DND-41 (cell line): ENCODE measurements around the gene THOC5.

Experiments used
- ATAC-seq: fragments of 200-7000 bp; cut with Tn5 transposase; 3 replicates; pipeline ENCODE4 v1.9.1; 2021; ENCODE audit warnings: low read depth; ENCODE audit not compliant: insufficient read depth
- DNase-seq: peaks from one replicate; pipeline ENCODE4 v3.0.0-alpha.2; 2020
- H2AFZ ChIP-seq: 2 replicates; pipeline ENCODE4 v1.6.0; 2012; ENCODE audit warnings: low read depth, low read length
- H3K27ac ChIP-seq: 2 replicates; pipeline ENCODE4 v1.5.1; 2012; ENCODE audit warnings: low read length, inconsistent platforms
- H3K27me3 ChIP-seq: fragments of 200-600 bp; sonication (generic); 2 replicates; pipeline ENCODE4 v1.6.0; 2012; ENCODE audit warnings: low read length, mild to moderate bottlenecking, inconsistent platforms; ENCODE audit not compliant: insufficient read depth, poor library complexity
- H3K36me3 ChIP-seq: 2 replicates; pipeline ENCODE4 v1.5.1; 2012; ENCODE audit warnings: low read length, inconsistent platforms; ENCODE audit not compliant: insufficient read depth
- H3K4me1 ChIP-seq: 2 replicates; pipeline ENCODE4 v1.5.1; 2012; ENCODE audit warnings: mild to moderate bottlenecking, low read length; ENCODE audit not compliant: insufficient read depth
- H3K4me2 ChIP-seq: 2 replicates; pipeline ENCODE4 v1.6.0; 2012; ENCODE audit warnings: mild to moderate bottlenecking, moderate library complexity, low read length, inconsistent platforms; ENCODE audit not compliant: insufficient read depth
- H3K4me3 ChIP-seq, 2 experiments: fragments of 200-600 bp in 1 of 2; shearing (Covaris generic) in 1 of 2; 2 replicates each; pipeline ENCODE4 v1.5.1; 2012 to 2016; ENCODE audit warnings: inconsistent platforms in 2 of 2, low read length in 2 of 2, mild to moderate bottlenecking in 2 of 2, low read depth in 1 of 2, moderate library complexity in 1 of 2
- H3K79me2 ChIP-seq: 2 replicates; pipeline ENCODE4 v1.6.0; 2012; ENCODE audit warnings: low read length, inconsistent platforms; ENCODE audit not compliant: insufficient read depth
- H3K9ac ChIP-seq: 2 replicates; pipeline ENCODE4 v1.6.0; 2012; ENCODE audit warnings: low read depth, mild to moderate bottlenecking, inconsistent platforms, low read length, moderate library complexity
- H3K9me3 ChIP-seq: 2 replicates; pipeline ENCODE4 v1.5.1; 2012; ENCODE audit warnings: low read length, moderate library complexity, mild to moderate bottlenecking, inconsistent platforms; ENCODE audit not compliant: insufficient read depth, severe bottlenecking
- H4K20me1 ChIP-seq: 2 replicates; pipeline ENCODE4 v1.6.0; 2012; ENCODE audit warnings: low read length; ENCODE audit not compliant: insufficient read depth
- EZH2 ChIP-seq: IDR thresholded peaks from 3 replicates; pipeline ENCODE4 v1.6.1; 2012; ENCODE audit warnings: borderline replicate concordance, low read depth, mild to moderate bottlenecking, moderate library complexity, low read length, inconsistent platforms; ENCODE audit not compliant: severe bottlenecking
- TF ChIP-seq, protein P1 (sequence below): IDR thresholded peaks from 2 replicates; pipeline ENCODE4 v1.5.1; 2012; ENCODE audit warnings: borderline replicate concordance, low read length, moderate library complexity, mild to moderate bottlenecking; ENCODE audit not compliant: poor library complexity, severe bottlenecking; ENCODE audit errors: extremely low read depth

Gene THOC5

DNA sequence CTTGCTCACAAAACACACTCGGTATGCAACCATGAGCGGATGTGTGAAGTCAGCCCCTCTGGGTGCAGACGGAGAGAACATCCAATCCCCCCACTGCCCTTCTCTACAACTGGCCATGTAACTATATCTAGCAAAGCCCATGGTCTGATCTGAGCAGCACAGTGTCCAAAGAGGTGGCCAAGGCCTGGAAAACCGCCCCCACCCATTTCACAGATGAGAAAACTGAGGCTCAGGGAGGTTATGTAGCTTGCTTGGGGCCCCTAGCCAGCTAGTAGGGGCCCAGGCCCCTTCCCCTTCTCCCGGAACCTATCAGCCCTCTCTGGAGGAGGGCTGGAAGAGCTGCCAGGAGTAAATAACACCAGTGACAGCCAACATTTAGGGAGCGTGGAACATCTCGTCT lies 89.0 kb downstream of the THOC5 start:
- TF ChIP-seq, protein P1, sequence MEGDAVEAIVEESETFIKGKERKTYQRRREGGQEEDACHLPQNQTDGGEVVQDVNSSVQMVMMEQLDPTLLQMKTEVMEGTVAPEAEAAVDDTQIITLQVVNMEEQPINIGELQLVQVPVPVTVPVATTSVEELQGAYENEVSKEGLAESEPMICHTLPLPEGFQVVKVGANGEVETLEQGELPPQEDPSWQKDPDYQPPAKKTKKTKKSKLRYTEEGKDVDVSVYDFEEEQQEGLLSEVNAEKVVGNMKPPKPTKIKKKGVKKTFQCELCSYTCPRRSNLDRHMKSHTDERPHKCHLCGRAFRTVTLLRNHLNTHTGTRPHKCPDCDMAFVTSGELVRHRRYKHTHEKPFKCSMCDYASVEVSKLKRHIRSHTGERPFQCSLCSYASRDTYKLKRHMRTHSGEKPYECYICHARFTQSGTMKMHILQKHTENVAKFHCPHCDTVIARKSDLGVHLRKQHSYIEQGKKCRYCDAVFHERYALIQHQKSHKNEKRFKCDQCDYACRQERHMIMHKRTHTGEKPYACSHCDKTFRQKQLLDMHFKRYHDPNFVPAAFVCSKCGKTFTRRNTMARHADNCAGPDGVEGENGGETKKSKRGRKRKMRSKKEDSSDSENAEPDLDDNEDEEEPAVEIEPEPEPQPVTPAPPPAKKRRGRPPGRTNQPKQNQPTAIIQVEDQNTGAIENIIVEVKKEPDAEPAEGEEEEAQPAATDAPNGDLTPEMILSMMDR, result no peak
- no peak for TF ChIP-seq EZH2

DNA sequence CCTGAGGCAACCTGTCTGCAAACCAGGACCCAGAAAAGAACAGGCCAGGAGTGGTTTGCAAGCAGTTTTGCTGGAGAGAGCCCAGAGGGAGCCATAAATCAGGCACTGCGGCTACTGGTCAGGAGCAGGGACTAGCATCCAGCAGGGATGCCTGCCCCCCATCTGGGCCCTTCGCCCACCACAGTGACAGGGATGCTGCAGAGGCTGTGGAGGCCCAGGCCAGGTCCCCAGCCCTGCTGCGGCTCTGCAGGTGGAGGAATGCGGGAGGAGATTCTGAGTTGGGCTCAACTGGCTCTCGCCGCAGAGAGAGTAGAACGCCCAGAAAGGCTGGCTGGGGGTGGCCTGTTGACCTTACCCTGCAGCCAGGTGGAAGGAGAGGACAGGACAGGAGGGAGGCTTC lies 89.9 kb downstream of the THOC5 start:
- Histone ChIP-seq H3K27ac (no peak overlapping the region), H3K4me2 (no peak overlapping the region), H3K9ac (no peak overlapping the region), H3K79me2 (no peaks in the 10 kb centered on the region), H3K4me1 (no peaks in the 10 kb centered on the region), H2AFZ (no peak overlapping the region), H3K27me3 (peaks cover 4% of the 10 kb centered on the region), H3K9me3 (no peaks in the 10 kb centered on the region), H3K36me3 (no peaks in the 10 kb centered on the region), H4K20me1 (no peaks in the 10 kb centered on the region; the same call in 1 of the 2 replicates), H3K4me3 (no peak overlapping the region)
- DNase-seq (no peak), ATAC-seq (no peak)
- TF ChIP-seq EZH2, result no peak
- TF ChIP-seq, protein P1, result no peak

More for the DNA sequence above, 89.0 kb downstream of the THOC5 start:
- ATAC-seq (no peak), DNase-seq (no peak)
- no peak overlapping the region for H2AFZ ChIP-seq
- no peaks in the 10 kb centered on the region for H3K79me2 ChIP-seq
- no peaks in the 10 kb centered on the region; the same call in 1 of the 2 replicates for H4K20me1 ChIP-seq
- H3K4me3 ChIP-seq, result no peak overlapping the region
- no peaks in the 10 kb centered on the region for H3K36me3 ChIP-seq
- H3K9ac ChIP-seq, result no peak overlapping the region
- no peak overlapping the region for H3K27ac ChIP-seq
- H3K4me1 ChIP-seq, result no peaks in the 10 kb centered on the region
- H3K4me2 ChIP-seq, result no peak overlapping the region
- peaks cover 9% of the 10 kb centered on the region for H3K27me3 ChIP-seq
- H3K9me3 ChIP-seq, result no peaks in the 10 kb centered on the region

DNA sequence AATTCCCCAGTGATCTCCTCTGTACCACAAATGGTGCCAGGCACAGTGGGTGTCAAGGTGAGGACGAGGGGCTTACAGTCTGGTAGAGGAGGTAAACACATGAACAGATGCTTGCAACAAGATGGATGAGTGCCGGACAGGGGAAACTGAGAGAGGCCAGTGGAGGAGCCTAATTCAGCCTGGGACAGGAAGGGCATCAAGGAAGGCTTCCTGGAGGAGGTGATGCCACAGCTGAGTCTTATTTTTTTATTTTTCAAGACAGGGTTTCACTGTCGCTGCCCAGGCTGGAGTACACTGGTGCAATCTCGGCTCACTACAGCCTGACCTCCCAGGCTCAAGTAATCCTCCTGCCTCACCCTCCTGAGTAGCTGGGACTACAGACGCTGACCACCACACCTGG lies 92.3 kb downstream of the THOC5 start:
- H3K9me3 ChIP-seq, result no peaks in the 10 kb centered on the region
- H4K20me1 ChIP-seq, result no peaks in the 10 kb centered on the region
- H3K4me3 ChIP-seq, result no peak overlapping the region
- H3K4me2 ChIP-seq, result no peak overlapping the region
- no peak for DNase-seq
- no peak for TF ChIP-seq EZH2
- TF ChIP-seq, protein P1, result no peak
- no peaks in the 10 kb centered on the region for H3K36me3 ChIP-seq
- no peaks in the 10 kb centered on the region for H3K79me2 ChIP-seq
- no peak overlapping the region for H2AFZ ChIP-seq
- no peak overlapping the region for H3K9ac ChIP-seq
- no peak for ATAC-seq
- H3K27me3 ChIP-seq, result no peaks in the 10 kb centered on the region
- no peak overlapping the region for H3K27ac ChIP-seq
- no peaks in the 10 kb centered on the region for H3K4me1 ChIP-seq

DNA sequence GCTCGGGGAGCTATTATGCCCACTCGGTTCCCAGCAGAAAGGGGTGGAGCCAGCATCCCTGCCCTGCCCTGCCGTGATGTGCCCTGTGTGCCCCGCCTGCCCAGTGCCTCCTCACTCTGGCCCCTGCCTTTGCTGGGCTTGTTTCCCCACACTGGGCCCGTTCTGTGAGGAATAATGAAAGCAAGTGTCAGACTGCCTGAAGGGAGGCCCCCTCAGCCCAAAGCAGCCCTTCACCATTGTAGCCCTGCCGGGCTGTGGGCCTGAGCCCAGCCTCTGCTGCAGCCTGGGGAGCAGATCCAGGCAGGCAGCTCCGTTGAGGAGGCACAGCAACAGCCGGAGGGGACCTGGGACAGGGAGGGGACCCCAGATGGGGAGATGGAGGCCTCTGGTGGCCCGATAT lies 93.8 kb downstream of the THOC5 start:
- Histone ChIP-seq H3K36me3 (no peaks in the 10 kb centered on the region), H2AFZ (no peak overlapping the region), H4K20me1 (no peaks in the 10 kb centered on the region), H3K9ac (no peak overlapping the region), H3K9me3 (no peaks in the 10 kb centered on the region), H3K27ac (no peak overlapping the region), H3K4me2 (no peak overlapping the region), H3K79me2 (no peaks in the 10 kb centered on the region), H3K4me3 (no peak overlapping the region), H3K27me3 (no peaks in the 10 kb centered on the region), H3K4me1 (no peaks in the 10 kb centered on the region)
- TF ChIP-seq, protein P1, result no peak
- no peak for TF ChIP-seq EZH2
- DNase-seq (no peak), ATAC-seq (no peak)
